HepG2 (cell line): Measurements from ENCODE around the gene SLC15A3.

ENCODE experiments used
- ERF ChIP-seq: IDR thresholded peaks from 2 replicates; pipeline ENCODE4 v1.6.1; 2018; ENCODE audit warnings: missing biosample characterization, missing genetic modification reagents
- ETV6 ChIP-seq: sonication (generic); formaldehyde crosslinking; conservative IDR thresholded peaks from 2 replicates; pipeline ENCODE4 v1.4.0; 2020; ENCODE audit warnings: missing genetic modification reagents
- NFRKB ChIP-seq: fragments of 450-650 bp; IDR thresholded peaks from 2 replicates; pipeline ENCODE4 v1.6.1; 2017
- NFYB ChIP-seq: sonication (generic); formaldehyde crosslinking; IDR thresholded peaks from 2 replicates; pipeline ENCODE4 v1.4.0; 2020; ENCODE audit warnings: missing genetic modification reagents
- PHF8 ChIP-seq: sonication (generic); formaldehyde crosslinking; IDR thresholded peaks from 2 replicates; pipeline ENCODE4 v1.5.0; 2020; ENCODE audit warnings: missing genetic modification reagents
- POLR2AphosphoS5 ChIP-seq: IDR thresholded peaks from 2 replicates; pipeline ENCODE4 v1.6.1; 2012; ENCODE audit warnings: low read depth, low read length
- TCF12 ChIP-seq, 2 experiments: fragments of 450-650 bp in 1 of 2; sonication (generic) in 1 of 2; formaldehyde crosslinking in 1 of 2; IDR thresholded peaks; 2 replicates each; pipeline versions ENCODE4 v1.6.1 to v1.8.0; 2017 to 2022; ENCODE audit warnings: antibody characterized with exemption in 1 of 2, mild to moderate bottlenecking in 1 of 2, missing genetic modification reagents in 1 of 2, moderate library complexity in 1 of 2
- ZBTB49 ChIP-seq: sonication (generic); formaldehyde crosslinking; IDR thresholded peaks from 2 replicates; pipeline ENCODE4 v1.4.0; 2020; ENCODE audit warnings: missing genetic modification reagents, borderline replicate concordance
- ZKSCAN8 ChIP-seq: IDR thresholded peaks from 2 replicates; pipeline ENCODE4 v1.6.1; 2016; ENCODE audit warnings: borderline replicate concordance, missing genetic modification reagents, missing compliant biosample characterization
- ZMAT3 ChIP-seq: sonication (generic); formaldehyde crosslinking; conservative IDR thresholded peaks from 2 replicates; pipeline ENCODE4 v1.7.0; 2021; ENCODE audit warnings: missing genetic modification reagents
- ZNF280D ChIP-seq: sonication (generic); formaldehyde crosslinking; IDR thresholded peaks from 2 replicates; pipeline ENCODE4 v1.5.1; 2020; ENCODE audit warnings: mild to moderate bottlenecking, missing genetic modification reagents
- ZSCAN12 ChIP-seq: sonication (generic); formaldehyde crosslinking; IDR thresholded peaks from 2 replicates; pipeline ENCODE4 v1.9.0; 2021; ENCODE audit warnings: mild to moderate bottlenecking, missing genetic modification reagents
- ZZZ3 ChIP-seq: sonication (generic); formaldehyde crosslinking; IDR thresholded peaks from 2 replicates; pipeline ENCODE4 v1.4.0; 2020; ENCODE audit warnings: missing genetic modification reagents, mild to moderate bottlenecking, borderline replicate concordance
- TF ChIP-seq, protein P1 (sequence below): sonication (generic); formaldehyde crosslinking; conservative IDR thresholded peaks from 2 replicates; pipeline ENCODE4 v1.5.0; 2020; ENCODE audit warnings: missing genetic modification reagents

GRCh38 chr11:60950024-60950423 is 2.0 kb downstream of the SLC15A3 start:
- TF ChIP-seq ERF (CRISPR knock-in tag) (no peak), PHF8 (CRISPR knock-in tag) (no peak), POLR2AphosphoS5 (no peak), ZMAT3 (CRISPR knock-in tag) (no peak), TCF12 (IDR thresholded peaks at IDR 0.05) (no peak), TCF12 (CRISPR knock-in tag; IDR thresholded peaks at IDR 0.05) (no peak), ZBTB49 (CRISPR knock-in tag) (no peak), ZZZ3 (CRISPR knock-in tag) (no peak), ETV6 (CRISPR knock-in tag) (no peak), ZNF280D (CRISPR knock-in tag) (no peak), NFRKB (no peak), ZSCAN12 (no peak), ZKSCAN8 (CRISPR knock-in tag) (no peak), NFYB (no peak)
- TF ChIP-seq, protein P1, sequence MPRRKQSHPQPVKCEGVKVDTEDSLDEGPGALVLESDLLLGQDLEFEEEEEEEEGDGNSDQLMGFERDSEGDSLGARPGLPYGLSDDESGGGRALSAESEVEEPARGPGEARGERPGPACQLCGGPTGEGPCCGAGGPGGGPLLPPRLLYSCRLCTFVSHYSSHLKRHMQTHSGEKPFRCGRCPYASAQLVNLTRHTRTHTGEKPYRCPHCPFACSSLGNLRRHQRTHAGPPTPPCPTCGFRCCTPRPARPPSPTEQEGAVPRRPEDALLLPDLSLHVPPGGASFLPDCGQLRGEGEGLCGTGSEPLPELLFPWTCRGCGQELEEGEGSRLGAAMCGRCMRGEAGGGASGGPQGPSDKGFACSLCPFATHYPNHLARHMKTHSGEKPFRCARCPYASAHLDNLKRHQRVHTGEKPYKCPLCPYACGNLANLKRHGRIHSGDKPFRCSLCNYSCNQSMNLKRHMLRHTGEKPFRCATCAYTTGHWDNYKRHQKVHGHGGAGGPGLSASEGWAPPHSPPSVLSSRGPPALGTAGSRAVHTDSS = no peak
